GM12892 (cell line): Measurements from ENCODE around the gene PANK2.
"Not testable (repeated sequence)": the region's sequence is repeated elsewhere in the genome, so short reads cannot be mapped to it uniquely, and the experiment has no call there.

Experiments
- DNase-seq: peaks from one replicate; pipeline ENCODE4 v3.0.0; 2011; ENCODE audit not compliant: insufficient read length
- FAIRE-seq: peaks from 2 replicates; lab custom pipeline; 2011; peaks lifted over from hg19 to GRCh38; lab: Jason Lieb, UNC
- POLR2A ChIP-seq: IDR thresholded peaks from 2 replicates; pipeline ENCODE4 v1.6.1; 2011; ENCODE audit warnings: low read depth, low read length, control low read depth
- POLR2AphosphoS5 ChIP-seq: IDR thresholded peaks from 2 replicates; pipeline ENCODE4 v1.6.1; 2011; ENCODE audit warnings: low read depth, low read length, control low read depth
- TAF1 ChIP-seq: IDR thresholded peaks from 2 replicates; pipeline ENCODE4 v1.6.1; 2011; ENCODE audit warnings: low read depth, mild to moderate bottlenecking, control low read depth, low read length, borderline replicate concordance

Gene PANK2

DNA sequence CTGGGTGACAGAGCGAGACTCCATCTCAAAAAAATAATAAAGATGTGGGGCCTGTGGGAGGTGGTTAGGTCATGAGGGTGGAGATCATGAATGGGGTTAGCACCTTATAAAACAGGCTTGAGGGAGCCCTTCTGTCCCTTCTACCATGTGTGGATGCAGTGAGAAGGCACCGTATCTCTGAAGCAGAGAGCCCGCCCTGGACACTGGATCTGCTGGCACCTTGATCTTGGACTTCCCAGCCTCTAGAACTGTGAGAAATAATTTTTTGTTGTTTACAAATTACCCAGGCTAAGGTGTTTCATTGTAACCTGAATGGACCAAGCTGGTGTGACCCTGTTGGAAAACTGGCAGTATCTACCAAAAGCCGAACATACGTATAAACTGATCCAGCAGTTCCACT, 15.7 kb upstream of the PANK2 start:
- DNase-seq (no peak), FAIRE-seq (no peak)
- TF ChIP-seq TAF1, result no peak
- no peak for TF ChIP-seq POLR2A
- TF ChIP-seq POLR2AphosphoS5, result no peak

DNA sequence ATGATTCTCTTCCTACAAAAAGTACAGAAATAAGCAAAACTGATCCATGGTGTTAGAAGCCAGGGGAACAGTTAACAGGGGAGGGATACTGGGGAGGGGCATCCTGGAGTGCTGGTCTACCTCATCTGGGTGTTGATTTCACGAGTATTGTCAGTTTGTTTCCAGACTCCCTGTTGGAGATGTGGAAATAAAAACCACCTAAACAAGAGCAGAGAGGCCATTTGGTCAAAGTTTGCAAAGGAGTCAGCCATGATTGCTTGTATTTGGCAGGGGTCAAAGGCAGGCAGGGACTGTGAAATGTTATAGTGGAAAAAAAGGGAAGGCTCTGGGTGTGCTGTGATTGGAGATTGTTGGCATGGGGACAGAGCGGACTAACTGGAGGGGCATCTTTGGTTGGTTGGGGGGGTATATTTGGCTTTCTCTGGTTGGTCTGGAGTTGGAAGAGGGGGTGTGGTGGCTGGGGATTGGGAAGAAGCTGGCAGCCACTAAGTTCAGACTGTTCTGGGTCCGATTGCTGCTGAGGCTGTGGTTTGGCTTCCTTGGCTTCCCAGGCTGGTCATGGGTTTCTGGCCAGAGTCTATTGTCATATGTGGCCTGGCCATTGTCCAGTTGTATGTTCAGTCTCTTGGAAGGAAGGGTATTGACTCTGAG, 14.9 kb upstream of the PANK2 start:
- TF ChIP-seq POLR2A, result no peak
- no peak for TF ChIP-seq TAF1
- no peak for TF ChIP-seq POLR2AphosphoS5
- DNase-seq (no peak), FAIRE-seq (no peak)

DNA sequence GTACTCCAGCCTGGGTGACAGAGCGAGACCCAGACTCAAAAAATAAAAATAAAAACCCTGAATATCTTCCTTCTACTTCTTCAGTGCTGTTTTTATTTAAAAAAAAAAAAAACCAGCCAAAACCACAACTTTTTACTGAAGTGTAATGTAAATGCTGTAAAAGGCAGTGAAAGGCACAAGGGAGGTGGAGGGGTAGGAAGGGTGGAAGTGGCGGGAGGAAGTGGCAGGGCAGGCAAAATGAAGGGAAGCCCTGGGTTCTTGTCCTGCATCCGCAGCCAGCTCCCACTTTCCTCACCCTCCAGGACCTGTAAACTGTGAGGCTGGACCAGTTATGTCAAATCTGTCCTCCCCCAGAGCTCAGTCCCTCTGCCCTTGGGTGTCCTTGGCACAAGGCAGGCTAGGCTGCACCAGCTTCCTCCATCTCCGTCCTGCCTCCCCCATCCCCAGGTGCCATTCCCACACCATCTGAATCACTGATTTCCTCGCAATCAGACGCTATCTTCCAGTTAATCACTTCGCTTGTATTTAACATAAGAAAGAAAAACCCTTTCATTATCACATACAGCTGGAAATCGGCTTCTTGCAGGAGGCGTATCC, 13.7 kb upstream of the PANK2 start:
- FAIRE-seq, result no peak
- TF ChIP-seq POLR2A (no peak), TAF1 (no peak), POLR2AphosphoS5 (no peak)

DNA sequence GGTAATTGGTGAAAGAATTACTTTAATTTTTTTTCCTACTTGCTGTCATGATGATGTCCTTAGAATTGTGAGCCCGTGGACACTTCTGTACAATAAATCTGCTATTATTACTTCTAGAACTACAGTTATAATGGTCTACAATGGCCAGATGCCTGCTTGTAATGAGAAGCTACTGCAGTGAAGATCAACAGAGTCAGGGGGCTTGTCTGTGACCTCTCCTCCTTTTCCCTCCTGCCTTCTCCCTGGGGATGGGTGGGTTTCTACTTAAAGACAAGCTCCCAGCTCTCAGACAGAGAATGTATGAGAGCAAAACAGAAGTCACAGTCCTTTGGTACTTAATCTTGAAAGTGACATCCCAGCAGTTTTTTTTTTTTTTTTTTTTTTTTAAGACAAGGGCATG, 13.2 kb upstream of the PANK2 start:
- DNase-seq (no peak), FAIRE-seq (no peak)
- TF ChIP-seq POLR2A (no peak), POLR2AphosphoS5 (no peak), TAF1 (no peak)

More for the DNA sequence above, 13.7 kb upstream of the PANK2 start:
- no peak for DNase-seq

DNA sequence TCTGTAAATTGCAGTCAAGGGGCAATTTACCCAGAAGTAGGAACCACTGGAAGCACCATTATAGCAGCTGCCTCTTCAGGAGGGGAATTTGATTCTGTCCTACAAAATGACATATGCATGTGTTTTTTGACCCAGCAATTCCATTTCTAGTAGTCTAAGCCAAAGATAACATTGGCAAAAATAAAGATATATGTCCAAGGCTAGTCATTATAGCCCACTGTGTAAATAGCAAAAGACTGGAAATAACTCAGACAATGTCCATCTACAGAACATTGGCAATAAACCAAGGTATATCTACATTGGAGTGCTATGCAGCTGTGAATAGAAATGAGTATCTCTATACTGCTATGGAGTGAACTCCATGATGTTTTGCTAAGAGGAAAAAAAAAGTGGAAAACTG, 12.5 kb upstream of the PANK2 start:
- DNase-seq (no peak), FAIRE-seq (no peak)
- TF ChIP-seq POLR2A (no peak), POLR2AphosphoS5 (no peak), TAF1 (no peak)

DNA sequence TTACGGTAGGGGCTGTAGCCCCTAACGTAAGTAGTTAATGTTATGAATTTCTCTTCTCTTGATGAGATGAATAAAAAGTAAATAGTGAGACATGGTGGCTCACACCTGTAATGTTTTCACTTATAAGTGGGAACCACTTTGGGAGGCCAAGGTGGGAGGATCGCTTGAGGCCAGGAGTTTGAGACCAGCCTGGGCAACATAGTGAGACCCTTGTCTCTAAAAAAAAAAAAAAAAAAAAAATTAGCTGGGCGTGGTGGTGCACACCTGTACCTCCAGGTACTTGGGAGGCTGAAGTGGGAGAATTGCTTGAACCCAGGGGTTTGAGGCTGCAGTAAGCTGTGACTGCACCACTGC, 10.3 kb upstream of the PANK2 start:
- DNase-seq, FAIRE-seq: not testable (repeated sequence)

DNA sequence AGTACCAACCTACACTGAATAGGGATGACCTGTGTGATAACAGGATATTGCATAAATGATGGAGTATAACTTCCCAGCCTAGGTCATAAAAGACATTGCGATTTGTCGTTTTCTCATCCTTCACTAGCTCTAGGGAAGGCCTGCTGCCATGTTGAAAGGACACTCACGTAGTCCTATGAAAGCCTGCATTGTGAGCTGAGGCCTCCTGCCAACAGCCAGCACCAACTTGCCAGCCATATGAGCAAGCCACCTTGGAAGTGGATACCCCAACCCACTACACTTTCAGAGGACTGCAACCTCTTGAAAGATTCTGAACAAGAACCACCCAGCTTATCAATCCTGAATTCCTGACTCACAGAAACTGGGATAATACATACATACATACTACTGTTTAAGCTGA, 3.5 kb upstream of the PANK2 start:
- FAIRE-seq (no peak), DNase-seq (no peak)
- TF ChIP-seq POLR2AphosphoS5, result no peak
- no peak for TF ChIP-seq POLR2A
- no peak for TF ChIP-seq TAF1

DNA sequence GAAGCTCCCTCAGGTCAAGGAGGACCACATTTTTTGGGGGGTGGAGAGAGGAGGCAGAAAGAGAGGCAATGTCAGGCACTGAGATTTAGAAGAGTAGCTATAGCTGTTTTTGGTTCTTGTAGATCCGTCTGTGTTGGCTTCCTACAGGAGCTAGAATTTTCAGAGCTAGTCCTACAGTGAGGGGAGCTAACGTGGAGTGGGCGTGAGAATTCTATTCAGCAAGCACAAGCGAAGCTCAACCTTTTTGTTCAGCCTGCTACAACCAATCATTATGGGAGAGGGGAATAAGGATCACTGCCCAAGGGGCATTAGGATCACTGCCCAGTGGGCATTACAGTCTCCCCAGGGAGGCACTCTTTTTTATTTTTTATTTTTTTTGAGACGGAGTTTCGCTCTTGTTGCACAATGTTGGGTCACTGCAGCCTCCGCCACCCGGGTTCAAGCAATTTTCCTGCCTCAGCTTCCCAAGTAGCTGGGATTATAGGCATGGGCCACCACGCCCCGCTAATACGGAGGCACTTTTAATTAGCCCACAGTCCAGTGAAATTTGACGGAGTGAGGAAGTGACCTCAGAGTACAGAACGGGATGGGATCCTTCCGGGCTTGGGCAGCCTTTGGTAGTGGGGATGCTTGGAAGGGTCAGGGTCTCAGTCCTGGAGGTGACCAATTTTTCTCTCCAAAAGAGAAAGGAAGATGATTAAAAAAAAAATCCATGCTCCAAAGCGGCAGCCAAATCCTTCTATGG, 1.1 kb upstream of the PANK2 start:
- FAIRE-seq (no peak), DNase-seq (no peak)
- TF ChIP-seq POLR2AphosphoS5 (no peak), TAF1 (no peak), POLR2A (no peak)

DNA sequence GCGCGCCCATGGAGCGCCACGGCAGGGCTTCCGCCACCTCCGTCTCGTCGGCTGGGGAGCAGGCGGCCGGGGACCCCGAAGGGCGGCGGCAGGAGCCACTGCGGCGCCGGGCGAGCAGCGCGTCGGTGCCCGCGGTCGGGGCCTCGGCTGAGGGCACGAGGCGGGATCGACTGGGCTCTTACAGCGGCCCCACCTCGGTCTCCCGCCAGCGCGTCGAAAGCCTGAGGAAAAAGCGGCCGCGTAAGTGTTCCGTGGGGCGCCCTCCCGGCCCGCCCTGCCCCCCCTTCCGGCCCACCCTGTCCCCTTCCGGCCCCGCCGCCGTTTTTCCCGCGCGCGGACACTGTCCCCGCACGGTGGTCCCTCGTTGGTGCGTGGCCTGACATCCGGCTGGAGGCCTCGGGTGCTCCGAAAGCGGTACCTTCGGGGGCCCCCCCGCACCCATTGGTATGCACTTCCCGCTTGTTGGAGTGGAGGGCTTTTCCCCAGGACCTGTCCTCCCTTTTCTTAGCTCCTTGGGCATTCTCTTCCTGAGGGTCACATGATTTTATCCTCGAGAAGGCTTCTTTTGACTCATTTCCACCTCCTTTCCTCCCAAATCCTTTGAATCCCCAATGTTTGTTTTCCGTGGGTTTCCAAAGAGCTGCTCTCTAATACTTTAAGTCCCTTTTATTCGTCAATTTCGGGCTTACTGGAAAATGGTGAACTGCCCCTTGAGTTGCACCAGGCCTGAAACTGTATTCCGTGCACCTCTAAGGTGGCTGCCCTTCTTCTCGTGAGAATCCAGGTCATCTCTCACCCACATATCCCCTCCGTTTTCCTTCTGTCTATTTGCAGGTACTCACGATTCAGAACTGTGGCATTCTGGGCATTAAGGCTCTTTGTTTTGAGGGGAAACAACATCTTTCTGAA, 556 bp downstream of the PANK2 start:
- FAIRE-seq, result peak; percentile 63
- TF ChIP-seq POLR2AphosphoS5 (no peak), POLR2A (no peak), TAF1 (no peak)
- DNase-seq, result peak; percentile 43

DNA sequence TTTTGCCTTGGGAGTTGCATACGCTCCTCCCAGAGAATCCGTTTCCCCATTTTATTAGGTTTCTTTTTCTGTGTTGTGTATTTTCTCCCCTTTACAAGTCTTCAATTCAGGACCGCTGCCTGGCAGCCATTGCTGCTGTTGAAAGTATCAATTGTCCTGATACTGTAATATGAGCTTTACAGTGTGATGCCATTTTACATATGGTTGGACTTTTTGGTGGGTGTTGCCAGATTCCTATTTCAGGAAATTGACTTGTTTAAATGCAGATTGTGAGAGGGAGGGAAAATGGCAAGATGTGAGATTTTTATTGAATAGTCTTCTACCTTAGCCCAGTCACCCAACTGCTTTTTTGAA, 1.2 kb downstream of the PANK2 start:
- DNase-seq, result no peak
- TF ChIP-seq POLR2AphosphoS5, result no peak
- no peak for TF ChIP-seq TAF1
- no peak for TF ChIP-seq POLR2A
- peak; percentile 57 for FAIRE-seq

DNA sequence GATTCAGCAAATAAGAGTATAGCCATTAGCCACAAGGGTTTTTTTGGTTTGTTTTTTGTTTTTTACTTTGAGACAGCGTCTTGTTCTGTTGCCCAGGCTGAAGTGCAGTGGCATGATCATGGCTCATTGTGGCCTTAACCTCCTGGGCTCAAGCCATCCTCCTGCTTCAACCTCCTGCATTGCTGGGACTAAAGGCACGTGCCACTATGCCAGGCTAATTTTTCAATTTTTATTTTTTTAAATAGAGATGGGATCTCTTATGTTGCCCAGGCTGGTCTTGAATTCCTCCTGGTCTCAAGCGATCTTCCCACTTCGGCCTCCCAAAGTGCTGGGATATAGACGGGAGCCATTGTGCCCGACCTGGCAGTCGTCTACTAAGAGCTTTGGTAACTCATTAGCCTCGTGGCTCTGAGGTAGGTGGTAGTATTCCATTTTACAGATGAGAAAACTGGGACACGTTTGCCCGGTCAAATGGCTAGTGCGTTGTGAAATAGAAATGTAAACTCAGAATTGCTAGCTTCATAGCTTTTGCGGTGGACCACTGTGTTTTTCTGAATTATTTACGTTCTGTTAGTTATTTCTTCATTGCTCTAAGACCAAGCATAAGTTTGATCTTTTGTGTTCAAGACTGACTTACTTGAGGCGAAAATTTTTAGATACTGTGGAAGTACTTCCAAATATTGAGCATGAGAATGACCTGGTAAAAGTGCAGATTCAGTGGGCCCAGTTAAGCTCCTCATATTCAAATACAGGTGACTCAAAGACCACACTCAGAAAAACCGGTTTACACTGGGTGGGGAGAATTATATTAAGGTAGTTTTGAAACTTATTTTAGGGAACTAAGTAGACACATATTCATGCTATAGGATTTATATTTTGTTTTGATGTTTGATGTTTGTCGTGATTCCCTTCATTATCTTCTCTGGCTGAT, 2.1 kb downstream of the PANK2 start:
- TF ChIP-seq POLR2A (no peak), POLR2AphosphoS5 (no peak), TAF1 (no peak)
- DNase-seq (no peak), FAIRE-seq (peak; percentile 17)

DNA sequence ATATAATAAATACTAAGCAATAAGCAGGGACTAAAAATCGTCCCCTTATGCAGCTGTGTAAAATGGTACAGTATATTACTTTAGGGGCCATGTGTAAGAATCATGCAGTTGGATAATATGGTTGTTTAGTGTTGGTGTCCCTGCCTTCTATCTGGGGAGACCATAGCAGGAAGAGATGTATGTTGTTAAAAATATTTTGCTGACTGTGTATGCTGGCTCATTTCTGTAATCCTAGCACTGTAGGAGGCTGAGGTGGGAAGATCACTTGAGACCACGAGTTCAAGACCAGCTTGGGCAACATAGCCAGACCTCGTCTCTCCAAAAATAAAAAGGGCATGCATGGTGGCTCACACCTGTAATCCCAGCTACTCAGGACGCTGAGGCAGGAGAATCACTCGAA, 5.6 kb downstream of the PANK2 start:
- no peak for DNase-seq
- TF ChIP-seq POLR2A (no peak), POLR2AphosphoS5 (no peak), TAF1 (no peak)
- FAIRE-seq, result no peak
